HG03558 (cell line): ENCODE measurements around the gene GNAT3.

ENCODE experiments used
- ATAC-seq: cut with Tn5 transposase; IDR thresholded peaks from one replicate; pipeline ENCODE4 v1.9.1; 2021; ENCODE audit warnings: moderate number of reproducible peaks; ENCODE audit not compliant: unreplicated experiment; ENCODE audit errors: extremely low read depth

The GNAT3 gene

DNA sequence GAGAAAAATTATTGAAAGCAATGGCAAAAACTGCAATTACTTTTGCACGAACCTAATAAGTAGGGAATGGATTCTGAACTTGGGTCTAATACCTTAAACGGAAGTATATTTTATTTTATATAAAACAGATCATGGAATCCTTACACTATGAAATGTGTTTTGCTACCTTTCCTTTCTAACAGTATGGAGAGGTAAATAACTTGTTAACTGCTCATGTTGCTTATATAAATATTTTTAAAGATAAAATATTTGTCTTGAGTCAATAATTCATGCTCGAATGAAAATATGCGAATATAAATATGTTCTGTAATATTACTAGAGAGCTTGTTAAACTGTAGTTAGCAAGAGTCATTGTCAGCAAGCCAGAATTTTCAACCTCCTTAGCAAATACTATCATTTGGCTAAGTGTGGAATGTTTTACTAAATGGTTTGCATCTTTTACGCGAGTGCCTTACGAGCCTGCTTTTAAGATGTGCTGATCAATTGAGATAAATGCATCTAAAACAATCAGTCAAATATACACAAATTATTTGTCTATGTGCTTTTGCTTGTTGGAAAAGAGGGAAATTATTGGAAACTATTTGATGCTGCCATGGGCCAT lies 5.9 kb downstream of the GNAT3 start:
- ATAC-seq: no peak

DNA sequence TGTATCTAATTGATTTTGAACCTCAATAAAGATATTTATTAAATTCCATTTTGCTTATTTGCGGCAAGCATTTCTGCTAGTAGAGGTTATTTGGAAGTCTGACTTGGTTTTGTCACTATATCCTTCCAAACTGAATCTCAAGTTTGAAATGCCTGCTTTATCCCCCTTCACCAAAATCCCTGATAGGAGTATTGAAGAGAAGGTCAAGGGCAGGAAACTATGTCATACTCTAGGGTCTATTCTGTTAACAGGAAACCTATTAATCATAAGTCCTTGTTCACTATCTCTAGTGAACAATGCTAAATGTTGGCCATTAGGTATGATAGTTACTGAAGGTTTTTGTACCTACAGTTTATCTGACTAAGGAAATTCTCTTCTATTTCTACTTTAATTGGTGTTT lies 11.5 kb downstream of the GNAT3 start:
- ATAC-seq: no peak

DNA sequence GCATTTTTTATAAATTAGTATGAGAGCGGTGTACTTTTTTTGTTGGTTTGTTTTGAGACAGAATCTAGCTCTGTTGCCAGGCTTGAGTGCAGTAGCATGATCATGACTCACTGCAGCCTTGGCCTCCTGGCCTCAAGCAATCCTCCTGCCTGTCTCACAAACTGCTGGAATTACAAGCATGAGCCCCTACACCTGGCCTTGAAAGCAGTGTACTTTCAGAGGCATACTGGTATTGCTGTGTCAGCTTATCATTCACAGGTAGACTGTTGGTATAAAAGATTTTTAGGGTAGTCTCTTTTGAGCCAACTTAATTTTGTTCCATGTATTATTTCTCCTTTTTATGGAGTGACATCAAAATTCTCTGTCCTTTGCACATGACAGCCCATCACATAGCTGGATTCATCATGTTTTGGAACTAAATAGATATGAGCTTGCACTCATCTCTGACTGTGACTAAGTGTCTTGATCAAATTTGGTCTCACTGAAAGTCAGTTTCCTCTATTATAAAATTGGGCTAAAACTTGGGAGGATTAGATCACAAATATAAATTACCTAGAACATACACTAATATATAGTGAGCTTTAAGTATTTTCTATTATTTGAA lies 12.4 kb downstream of the GNAT3 start:
- no peak for ATAC-seq

DNA sequence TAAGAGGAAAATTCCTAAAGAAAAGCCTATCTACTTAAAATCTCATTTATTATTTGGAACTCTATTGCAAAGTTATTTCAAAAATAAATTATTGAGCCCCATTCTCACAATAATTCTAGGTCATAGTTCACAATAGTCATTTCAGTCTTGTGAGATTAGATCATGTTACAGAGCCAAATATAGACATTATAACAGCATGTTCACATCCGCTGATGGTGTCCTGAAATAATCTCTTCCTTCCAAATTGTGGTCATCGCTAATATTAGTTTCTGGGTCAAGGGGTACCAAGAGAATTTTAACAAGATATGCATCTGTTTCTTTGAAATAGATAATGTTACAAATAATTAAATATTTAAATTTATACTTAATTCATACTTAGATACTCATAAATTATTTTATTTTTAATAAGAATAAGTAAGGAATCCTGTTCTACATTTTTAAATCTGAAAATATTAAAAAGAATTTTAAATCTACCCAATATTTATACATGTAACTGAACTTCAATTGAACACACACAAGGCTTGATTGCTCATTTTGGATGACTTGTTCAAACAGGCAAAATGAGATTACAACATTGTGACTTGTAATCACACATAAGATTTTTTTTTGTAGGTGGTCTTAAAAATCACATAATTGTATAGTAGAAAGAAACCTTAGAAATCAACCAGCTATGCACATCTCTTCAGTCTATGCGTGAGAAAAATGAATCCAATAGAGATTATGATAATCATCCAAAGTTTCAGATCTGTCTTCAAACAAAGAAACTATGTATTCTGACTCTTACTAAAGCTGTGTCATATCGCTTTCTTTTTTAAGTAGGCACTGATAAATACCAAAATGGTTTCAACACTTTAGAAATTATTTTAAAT lies 13.1 kb downstream of the GNAT3 start:
- no peak for ATAC-seq

DNA sequence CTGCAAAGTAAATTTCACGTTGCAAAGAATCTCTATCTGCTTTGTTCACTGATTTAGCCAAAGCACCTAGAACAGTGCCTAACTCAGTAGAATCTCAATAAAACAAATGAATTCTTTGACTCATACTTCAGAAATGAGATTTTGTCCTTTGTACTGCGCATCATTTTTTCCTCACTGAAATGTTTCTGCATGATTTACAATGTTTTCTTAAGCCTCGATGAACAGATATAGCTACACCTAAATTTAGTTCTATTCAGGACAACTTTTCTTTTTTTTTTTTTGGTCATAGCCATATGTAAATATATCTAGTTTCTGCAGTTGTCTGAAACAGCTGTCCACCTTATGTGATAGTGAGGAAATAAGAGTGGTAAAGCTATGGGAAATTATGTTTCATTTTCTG lies 15.3 kb downstream of the GNAT3 start:
- no peak for ATAC-seq

DNA sequence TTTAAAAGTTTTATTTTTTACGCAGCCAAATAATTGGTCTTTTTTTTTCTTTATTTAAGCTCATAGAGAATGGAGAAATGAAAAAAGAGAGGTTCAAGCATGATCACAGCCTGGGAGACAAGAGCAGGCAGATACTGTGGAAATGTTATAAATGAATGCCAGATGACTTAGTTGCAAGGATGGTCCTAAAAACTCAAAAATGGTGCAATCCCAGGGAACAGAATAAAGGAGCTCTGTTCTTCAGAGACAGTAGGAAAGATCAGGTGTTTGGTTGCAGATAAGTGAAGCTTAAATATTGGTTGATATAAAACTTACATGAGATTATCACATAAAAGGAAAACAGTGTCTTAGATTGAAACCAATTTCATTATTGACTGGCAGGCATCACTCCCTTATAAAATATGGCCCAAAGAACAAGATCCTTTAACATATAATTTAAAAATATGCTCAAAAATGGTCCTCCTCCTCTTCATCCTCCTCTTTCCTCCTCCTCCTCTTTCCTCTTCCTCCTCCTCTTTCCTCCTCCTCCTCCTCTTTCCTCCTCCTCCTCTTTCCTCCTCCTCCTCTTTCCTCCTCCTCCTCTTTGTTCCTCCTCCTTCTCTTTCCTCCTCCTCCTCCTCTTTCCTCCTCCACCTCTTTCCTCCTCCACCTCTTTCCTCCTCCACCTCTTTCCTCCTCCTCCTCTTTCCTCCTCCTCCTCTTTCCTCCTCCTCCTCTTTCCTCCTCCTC lies 18.6 kb downstream of the GNAT3 start:
- no peak for ATAC-seq

DNA sequence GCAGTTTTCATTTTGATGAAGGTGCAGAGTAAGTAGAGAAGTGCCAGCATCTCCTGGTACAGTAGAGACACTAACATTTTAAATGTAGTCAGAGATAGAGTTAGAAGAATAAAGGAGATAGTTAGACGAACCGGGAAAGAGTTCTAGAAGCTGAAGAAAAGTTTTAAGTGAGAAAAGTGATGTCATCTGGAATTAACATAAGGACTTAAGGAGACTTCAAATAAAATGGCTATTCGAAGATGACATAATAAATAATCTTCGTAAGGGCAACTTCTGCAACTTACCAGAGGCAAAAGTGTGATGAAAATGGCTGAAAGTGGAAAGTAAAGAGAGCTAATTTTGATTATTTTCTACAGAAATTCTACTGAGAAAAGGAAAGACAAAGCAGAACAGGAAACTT lies 20.4 kb downstream of the GNAT3 start:
- no peak for ATAC-seq

DNA sequence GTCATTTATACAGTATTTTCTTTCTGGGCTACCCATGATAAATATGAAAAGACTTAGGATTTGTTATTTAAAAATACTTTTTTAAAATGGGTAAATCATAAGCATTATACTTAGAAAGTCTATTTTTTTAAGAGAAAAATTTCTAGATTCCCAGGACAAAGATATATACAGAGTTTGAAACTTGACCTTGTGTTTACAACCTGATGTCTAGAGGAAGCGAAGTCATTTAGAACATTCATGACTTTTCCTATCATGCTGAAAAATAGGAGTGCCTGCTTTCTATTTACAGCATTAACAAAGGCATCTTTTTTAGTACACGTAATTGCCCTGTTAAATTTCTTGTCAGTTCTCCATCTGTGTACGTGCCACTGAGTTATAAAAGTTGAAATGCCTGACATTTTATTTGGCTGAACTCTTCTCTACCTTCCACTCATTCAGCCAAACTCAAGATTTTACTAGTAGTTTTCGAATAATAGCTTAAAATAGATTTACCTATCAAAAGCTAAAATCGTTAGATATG lies 23.0 kb downstream of the GNAT3 start:
- no peak for ATAC-seq

DNA sequence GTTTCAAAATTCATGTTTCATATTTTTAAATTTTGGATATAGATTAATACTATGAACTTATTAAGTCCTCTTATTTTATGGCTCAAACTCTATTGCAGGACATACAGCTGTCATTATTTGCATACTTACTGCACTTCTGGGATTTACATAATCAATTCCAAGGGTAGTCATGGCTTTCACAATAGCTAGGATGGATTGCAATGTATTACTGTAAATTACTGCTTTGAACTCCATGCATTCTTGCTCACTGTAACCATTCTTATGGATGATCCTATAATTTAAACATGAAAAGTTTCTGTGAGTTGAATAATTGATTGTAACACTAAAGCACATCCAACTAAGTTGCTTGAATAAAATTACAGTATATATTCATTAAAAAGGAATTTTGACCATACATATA lies 23.5 kb downstream of the GNAT3 start:
- no peak for ATAC-seq

DNA sequence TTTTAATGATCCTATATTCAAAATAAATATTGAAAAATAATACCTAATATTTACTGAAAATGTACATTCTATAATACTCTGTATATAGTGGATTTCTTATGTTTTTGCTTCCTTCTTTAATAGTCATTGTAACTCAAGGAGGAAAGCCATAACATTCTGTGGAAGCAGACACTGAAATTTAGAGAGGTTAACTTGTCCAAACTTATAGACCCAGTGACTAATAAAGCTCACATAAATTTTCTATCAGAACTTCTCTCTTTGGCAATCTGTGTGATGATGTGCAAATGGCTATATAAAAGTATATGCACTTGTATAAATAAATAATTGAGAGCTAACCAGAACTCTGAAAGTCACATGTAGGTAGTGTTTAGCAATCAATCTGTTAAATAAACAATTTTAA lies 26.1 kb downstream of the GNAT3 start:
- no peak for ATAC-seq

DNA sequence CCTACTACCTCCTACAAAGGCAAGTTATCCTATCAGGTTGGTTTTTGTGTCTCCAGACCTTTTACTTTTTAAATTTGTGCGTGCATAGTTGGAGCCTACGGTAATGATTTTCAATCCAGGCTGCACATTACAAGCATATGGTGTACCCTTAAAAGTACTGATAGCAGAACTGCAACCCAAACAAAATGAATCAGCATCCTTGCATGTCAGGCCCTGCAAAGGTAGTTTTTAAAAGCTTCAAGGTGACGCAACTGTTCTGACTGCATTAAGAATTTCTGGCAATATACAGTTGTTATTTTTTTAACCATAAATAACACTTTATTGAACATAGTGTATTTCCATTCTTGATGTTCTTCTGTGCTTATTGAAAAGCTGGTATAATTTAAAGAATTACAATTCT lies 28.9 kb downstream of the GNAT3 start:
- ATAC-seq: no peak

DNA sequence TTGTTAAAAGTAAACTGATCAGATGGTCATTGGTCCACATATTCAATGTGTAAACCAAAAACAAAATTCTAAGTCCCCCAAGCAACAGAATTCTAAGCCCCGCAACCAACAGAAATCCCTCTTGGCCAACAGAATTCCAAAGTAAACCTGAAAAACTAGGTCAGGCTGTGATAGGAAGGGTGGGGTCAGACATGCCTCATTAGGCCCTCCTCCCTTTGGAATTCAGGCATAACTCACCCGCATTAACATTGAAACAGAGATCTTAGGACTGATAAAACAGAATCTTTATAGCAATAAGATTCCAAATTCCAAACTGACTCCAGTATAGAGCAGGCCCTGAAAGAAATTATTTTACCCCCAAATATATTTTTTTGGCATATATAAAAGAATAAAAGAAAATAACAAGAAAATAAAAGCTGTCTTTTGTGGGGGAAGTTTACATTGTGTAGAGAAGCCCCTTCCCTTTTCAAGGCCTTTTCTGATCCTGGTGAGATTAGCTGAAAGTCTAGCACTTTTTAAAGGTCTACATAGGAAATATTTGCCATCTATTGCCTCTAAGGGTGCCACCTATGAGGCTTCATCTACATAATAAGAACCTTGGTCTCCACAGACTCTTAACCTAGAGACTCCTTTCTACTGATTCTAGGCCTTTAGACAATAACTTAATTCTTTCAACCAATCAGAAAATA lies 30.5 kb downstream of the GNAT3 start:
- ATAC-seq: no peak

DNA sequence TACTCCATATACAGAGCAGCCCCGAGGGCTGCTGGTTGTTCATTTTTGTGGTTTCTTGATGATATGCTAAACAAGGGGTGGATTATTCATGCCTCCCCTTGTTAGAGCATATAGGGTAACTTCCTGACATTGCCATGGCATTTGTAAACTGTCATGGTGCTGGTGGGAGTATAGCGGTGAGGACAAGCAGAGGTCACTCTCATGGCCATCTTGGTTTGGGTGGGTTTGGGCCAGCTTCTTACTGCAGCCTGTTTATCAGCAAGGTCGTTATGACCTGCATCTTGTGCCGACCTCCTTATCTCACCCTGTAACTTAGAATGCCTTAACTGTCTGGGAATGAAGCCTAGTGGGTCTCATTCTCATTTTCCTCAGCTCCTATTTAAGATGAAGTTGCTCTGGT lies 31.3 kb downstream of the GNAT3 start:
- no peak for ATAC-seq

DNA sequence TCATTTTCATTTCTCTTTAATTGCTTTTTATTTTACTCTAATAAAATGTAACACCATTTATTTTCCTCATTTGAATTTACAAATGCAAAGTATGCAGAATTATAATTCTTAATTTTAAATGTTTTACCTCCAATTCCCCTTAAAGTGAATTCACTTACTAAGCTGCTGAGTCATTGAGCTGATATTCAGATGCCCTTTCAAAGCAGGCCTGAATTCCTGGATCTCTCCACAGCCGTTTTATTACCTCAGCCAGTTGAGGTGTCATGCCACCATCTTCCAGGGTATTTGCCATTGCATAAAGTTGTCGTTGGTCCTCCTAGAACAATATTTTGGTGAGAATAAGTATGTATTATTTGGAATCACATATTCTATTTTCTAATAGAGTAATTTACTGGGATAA lies 33.2 kb downstream of the GNAT3 start:
- no peak for ATAC-seq

DNA sequence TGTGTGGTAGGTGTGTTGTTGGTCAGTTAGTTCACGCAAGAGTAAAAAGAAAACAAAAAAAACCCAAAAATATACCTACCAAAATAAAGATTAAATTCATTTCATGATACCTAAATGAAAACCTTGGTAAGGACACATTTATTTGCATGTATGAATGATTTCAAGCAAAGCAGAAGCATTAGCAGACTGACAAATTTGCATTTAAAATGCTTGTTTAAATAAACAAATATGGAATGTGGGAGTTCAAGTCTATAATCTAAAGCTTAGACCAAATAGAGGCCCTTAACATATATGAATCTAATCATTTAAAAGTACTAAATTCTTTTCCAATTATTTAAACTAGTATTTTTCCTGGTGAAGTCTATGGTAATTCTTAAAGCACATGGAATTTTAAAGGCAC lies 35.8 kb downstream of the GNAT3 start:
- ATAC-seq: no peak

DNA sequence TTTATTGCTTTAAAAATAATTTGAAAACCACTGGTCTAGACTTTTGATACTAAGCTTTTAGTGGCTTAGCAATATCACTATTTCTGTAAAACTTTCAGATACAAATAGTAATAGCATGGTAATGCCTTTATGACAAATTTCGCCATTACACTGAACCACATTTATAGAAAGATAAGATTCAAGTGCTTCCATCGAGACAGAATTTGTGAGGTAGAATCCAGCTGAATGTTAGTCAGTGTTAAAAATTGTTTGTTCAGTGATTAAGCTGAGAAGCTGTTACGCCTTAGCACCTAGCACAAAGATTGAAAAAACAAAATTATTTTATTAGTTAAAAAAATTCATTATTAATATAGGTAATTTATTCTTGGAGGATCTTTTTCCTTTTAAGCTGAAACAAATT lies 36.5 kb downstream of the GNAT3 start:
- no peak for ATAC-seq

DNA sequence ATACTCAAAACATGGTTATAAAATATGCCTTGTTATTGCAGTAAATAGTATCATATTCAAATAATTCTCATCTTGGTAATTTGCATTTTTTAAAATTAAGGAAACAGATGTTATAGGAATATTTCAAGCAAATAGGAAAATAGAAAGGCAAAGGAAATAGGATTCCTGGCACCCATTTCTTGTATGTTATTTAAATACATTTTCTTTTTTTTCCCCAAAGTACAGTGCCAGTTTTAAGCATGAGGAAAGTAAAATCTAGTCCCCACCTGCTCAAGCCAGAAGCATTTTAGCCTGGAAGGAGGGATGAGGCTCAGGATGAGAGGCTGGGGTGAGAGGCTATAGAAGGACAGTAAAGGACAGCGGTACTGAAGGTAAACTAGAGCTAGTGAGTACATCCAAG lies 38.1 kb downstream of the GNAT3 start:
- ATAC-seq: no peak

DNA sequence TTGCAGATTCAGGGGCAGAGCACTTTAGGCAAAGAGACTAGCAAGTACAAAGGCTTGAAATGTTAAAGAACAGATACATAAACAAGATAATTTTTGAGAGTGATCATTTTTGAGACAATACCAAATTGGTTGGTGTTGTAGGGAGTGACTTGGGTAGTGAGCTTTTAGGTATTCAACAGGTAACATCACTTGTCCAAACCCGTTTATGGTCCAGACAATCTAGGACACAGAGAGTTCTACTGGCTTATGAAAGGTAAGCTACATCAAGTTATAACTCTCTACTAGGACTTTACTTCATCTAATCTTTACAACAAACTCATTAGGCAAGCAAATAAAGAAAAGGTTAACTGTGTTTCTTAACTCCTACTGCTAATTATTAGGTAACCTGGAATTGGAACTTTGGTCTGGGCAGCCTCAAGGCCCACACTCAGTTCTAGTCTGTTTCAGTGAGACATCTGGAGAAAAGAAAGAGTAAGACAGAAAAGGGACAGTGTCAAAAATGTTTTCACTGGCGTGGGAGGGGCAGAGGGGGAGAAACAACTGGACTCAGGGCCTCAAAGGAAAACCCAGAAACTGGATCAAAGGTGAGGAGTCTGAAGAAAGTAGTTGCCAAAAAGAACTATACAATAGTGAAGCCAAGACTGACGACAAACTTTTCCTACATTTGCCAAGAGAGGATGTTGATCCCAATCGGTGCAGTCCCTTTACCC lies 39.2 kb downstream of the GNAT3 start:
- ATAC-seq: no peak

DNA sequence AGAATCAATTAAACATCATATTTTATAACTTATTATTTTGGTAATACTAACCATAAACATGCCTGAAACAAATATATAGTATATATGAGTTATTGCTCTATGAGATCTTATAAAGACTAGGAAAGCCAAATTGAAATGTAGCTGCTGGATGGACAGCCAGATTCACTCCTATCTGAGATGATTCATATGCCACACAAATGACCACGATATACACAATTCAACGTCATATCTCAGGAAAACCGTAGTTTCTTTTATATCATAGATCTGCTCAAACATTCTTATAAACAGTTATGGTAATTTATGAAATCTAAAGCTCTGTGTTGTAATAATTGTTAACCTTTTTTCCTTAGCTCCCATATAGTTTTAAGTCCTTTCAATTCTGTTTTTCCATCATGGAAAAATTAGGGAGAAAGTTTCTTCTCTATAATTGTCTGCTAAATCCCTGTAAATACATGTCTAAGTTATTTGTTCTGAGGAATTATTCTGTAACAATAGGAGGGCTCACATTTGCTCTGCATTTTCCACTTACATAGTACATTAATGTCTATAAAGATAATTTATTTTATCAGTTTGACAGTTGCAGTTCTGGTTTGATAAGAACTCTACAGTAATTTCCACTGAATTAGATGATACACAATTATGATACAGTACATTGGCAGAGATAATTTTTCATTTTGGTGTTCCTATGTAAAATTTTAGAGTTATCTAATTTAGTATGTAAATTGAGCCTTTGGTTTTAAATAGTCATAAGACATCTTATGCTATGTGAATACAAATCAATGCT lies 42.7 kb downstream of the GNAT3 start:
- ATAC-seq: no peak
